ENCODE results near the gene FAM228B.

Gene FAM228B

DNA sequence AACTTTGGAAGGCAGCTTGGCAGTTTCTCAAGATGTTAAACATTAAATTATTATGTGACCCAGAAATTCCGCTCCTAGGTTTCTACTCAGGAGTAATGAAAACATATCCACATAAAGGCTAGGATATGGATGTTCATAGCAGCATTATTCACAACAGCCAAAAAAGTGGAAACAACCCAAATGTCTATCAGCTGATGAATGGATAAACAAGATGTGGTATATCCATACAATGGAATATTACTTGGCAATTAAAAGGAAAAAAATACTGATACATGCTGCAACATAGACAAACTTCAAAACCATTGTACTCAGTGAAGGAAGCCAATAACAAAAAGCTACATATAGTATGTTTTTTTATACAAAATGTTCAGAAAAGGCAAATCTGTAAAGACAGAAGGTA, 39.2 kb downstream of the FAM228B start:
- no peaks in the 10 kb centered on the region for H3K4me1 ChIP-seq (ENCODE audit: insufficient read depth, low read length)
- H3K27ac ChIP-seq (ENCODE audit: low read depth, low read length): no peak overlapping the region
- peaks cover 11% of the 10 kb centered on the region for H3K36me3 ChIP-seq (ENCODE audit: insufficient read depth, low read length)
- H3K9me3 ChIP-seq (ENCODE audit: low read length): no peaks in the 10 kb centered on the region
- H3K27me3 ChIP-seq (ENCODE audit: control insufficient read depth in 1 of 2, insufficient read depth in 2 of 2, low read length in 2 of 2): no peaks in the 10 kb centered on the region
- no peak overlapping the region for H3K4me3 ChIP-seq (ENCODE audit: low read depth in 1 of 2, low read length in 2 of 2)
- no peak overlapping the region for H3K9ac ChIP-seq (ENCODE audit: low read length)

DNA sequence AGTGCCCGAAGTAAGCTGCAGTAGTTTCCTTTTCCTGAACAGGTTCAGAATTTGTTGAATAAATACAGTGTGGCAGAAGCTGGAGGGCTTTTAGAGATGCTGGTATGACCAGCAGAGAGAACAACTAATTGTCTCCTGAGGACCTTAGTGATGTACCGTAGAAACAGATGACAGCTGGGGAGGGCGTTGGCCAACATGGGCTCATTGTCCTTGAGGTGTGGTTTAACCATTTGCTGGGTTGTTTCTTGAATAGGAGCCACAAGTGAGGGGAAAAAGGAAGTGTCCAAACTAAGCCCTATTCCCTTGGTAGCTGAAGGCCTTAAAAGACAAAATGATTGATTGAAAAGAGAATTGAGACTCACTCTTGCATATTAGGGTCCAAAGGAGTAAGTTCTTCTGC, 39.9 kb downstream of the FAM228B start:
- Histone ChIP-seq H3K4me1 (ENCODE audit: insufficient read depth, low read length) (no peaks in the 10 kb centered on the region), H3K27ac (ENCODE audit: low read depth, low read length) (no peak overlapping the region), H3K27me3 (ENCODE audit: control insufficient read depth in 1 of 2, insufficient read depth in 2 of 2, low read length in 2 of 2) (no peaks in the 10 kb centered on the region), H3K4me3 (ENCODE audit: low read depth in 1 of 2, low read length in 2 of 2) (no peak overlapping the region), H3K9ac (ENCODE audit: low read length) (no peak overlapping the region), H3K36me3 (ENCODE audit: insufficient read depth, low read length) (peaks cover 9% of the 10 kb centered on the region), H3K9me3 (ENCODE audit: low read length) (no peaks in the 10 kb centered on the region)

DNA sequence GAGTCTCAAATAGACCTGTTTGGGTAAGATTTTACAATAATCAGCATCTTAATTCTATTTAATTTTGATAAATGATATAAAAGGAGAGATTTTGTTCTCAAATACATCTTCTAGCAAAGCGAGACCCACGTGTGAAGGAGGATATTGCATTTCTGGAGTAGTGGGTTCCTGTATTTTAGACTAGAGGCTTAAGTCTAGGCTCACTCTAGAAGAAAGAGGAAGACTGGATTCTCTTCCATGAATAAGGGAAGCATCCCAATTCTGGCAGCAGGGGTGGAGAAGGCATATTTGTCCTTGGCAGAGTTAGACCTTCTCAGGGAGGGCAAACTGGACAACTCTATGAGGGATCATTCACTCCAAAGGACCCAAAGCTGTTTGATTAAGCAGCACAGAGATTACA, 40.3 kb downstream of the FAM228B start:
- no peaks in the 10 kb centered on the region for H3K27me3 ChIP-seq (ENCODE audit: control insufficient read depth in 1 of 2, insufficient read depth in 2 of 2, low read length in 2 of 2)
- H3K4me1 ChIP-seq (ENCODE audit: insufficient read depth, low read length): no peaks in the 10 kb centered on the region
- H3K9me3 ChIP-seq (ENCODE audit: low read length): no peaks in the 10 kb centered on the region
- no peak overlapping the region for H3K9ac ChIP-seq (ENCODE audit: low read length)
- H3K4me3 ChIP-seq (ENCODE audit: low read depth in 1 of 2, low read length in 2 of 2): no peak overlapping the region
- no peak overlapping the region for H3K27ac ChIP-seq (ENCODE audit: low read depth, low read length)
- H3K36me3 ChIP-seq (ENCODE audit: insufficient read depth, low read length): peaks cover 5% of the 10 kb centered on the region

DNA sequence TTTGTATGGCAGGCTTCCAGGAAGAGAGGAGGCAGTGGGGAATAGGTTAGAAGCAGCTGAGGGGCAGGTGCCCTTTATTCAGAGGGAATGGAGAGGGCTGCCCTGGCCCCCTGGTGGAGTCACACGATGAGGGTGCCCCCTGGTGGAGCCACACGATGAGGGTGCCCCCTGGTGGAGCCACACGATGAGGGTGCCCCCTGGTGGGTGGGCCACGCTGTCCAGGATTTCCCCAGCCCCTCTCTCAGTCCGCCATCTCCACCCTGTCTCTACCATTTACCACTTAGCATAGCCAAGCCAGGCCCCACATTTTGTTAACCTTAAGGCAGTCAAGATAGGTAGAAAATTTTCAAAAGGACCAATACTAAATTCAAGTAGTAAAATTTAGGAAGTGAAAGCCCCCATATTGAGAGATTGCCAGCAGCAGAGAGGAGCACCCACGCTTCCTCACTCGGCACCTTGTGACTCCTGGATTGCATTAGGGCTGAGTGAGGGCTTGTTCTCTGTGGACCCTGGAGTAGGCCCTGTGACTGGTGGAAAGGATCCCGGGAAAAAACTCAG, 41.2 kb downstream of the FAM228B start:
- Histone ChIP-seq H3K4me3 (ENCODE audit: low read depth in 1 of 2, low read length in 2 of 2) (no peak overlapping the region), H3K4me1 (ENCODE audit: insufficient read depth, low read length) (no peaks in the 10 kb centered on the region), H3K9me3 (ENCODE audit: low read length) (no peaks in the 10 kb centered on the region), H3K36me3 (ENCODE audit: insufficient read depth, low read length) (peaks cover 3% of the 10 kb centered on the region), H3K9ac (ENCODE audit: low read length) (no peak overlapping the region), H3K27me3 (ENCODE audit: control insufficient read depth in 1 of 2, insufficient read depth in 2 of 2, low read length in 2 of 2) (no peaks in the 10 kb centered on the region), H3K27ac (ENCODE audit: low read depth, low read length) (no peak overlapping the region)

DNA sequence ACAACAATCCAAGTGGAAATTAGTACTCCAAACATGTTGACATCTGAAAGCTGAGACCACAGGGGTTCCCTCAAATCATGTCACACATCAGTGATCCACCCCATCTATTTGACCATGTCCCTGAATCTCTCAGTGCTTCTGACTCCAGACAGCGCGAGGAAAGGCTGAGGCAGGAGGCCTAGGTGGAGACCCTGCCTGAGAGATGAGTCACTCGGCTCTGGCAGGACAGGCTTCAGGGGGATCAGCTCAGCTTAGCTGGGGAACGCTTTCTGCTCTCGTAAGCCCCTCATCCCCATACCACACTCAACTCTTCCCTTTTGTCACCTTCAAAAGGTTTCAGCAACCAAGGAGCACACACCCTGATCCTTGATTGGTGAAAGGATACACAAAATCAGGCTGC, 45.8 kb downstream of the FAM228B start:
- H3K9ac ChIP-seq (ENCODE audit: low read length): no peak overlapping the region
- H3K4me3 ChIP-seq (ENCODE audit: low read depth in 1 of 2, low read length in 2 of 2): no peak overlapping the region
- no peaks in the 10 kb centered on the region for H3K36me3 ChIP-seq (ENCODE audit: insufficient read depth, low read length)
- no peaks in the 10 kb centered on the region for H3K27me3 ChIP-seq (ENCODE audit: control insufficient read depth in 1 of 2, insufficient read depth in 2 of 2, low read length in 2 of 2)
- H3K4me1 ChIP-seq (ENCODE audit: insufficient read depth, low read length): no peaks in the 10 kb centered on the region
- no peak overlapping the region for H3K27ac ChIP-seq (ENCODE audit: low read depth, low read length)
- H3K9me3 ChIP-seq (ENCODE audit: low read length): no peaks in the 10 kb centered on the region

DNA sequence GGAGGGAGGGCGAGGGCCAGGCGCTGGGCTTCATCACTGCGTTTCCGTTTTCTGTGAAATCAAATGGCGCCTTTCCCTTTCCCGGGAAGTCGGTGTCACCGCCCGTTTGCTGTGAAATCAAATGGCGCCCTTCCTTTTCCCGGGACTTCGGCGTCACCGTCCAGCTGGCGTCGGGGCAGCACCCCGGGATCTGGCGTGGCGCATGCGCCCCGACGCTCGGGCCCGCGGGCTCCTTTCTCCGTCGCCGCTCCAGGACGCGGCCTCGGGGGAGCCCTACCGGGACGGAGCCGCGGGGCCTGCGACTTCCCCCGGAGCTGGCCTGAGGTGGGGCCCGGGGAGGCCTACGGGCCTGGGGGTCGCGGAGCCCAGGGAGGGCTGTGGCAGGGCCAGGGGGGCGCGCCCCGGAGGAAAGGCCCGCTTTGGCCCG, 51.6 kb downstream of the FAM228B start, which contains the start of gene FAM228A:
Gene FAM228A (plus strand): TSS at position 203 of the 427 bp plus-strand sequence. CDS start 428 bp downstream, outside the sequence.
- no peaks in the 10 kb centered on the region for H3K9me3 ChIP-seq (ENCODE audit: low read length)
- no peak within 1 kb of the TSS for H3K9ac ChIP-seq (ENCODE audit: low read length)
- no peak within 1 kb of the TSS for H3K4me3 ChIP-seq (ENCODE audit: low read depth in 1 of 2, low read length in 2 of 2)
- H3K27me3 ChIP-seq (ENCODE audit: control insufficient read depth in 1 of 2, insufficient read depth in 2 of 2, low read length in 2 of 2): peaks cover 0 to 9% of the 10 kb centered on the region in 2 donors
- H3K4me1 ChIP-seq (ENCODE audit: insufficient read depth, low read length): no peaks in the 10 kb centered on the region
- no peaks in the 10 kb centered on the region for H3K36me3 ChIP-seq (ENCODE audit: insufficient read depth, low read length)
- no peak within 1 kb of the TSS for H3K27ac ChIP-seq (ENCODE audit: low read depth, low read length)

DNA sequence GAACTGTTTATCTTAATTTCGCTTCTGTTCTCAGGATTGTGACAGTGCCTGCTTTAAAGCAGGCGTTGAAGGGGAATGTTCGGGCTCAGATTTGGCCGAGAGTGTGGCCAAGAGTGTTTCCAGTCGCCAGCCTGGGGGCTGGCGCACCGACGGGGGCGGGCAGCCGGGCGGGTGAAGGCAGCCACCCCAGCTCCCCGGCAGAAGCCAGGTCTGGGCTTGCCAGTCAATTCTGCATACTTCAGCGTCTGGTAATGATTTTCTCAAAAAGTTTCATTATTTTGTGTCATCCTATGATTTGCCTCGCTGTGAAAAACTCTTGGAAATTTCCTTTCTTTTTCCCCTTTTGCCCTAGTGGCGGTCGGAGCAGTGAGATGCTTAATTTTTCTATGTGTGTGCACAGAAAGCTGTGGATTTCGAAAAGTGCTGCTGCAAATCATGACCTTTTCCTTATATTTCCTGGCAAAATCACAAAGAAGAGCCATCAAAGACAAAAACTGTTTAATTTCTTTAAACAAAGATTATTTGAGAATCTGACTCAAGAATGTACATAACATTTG, 52.4 kb downstream of the FAM228B start:
- peaks cover 0 to 9% of the 10 kb centered on the region in 2 donors for H3K27me3 ChIP-seq (ENCODE audit: control insufficient read depth in 1 of 2, insufficient read depth in 2 of 2, low read length in 2 of 2)
- no peaks in the 10 kb centered on the region for H3K36me3 ChIP-seq (ENCODE audit: insufficient read depth, low read length)
- no peak overlapping the region for H3K9ac ChIP-seq (ENCODE audit: low read length)
- no peak overlapping the region for H3K27ac ChIP-seq (ENCODE audit: low read depth, low read length)
- no peak overlapping the region for H3K4me3 ChIP-seq (ENCODE audit: low read depth in 1 of 2, low read length in 2 of 2)
- H3K9me3 ChIP-seq (ENCODE audit: low read length): no peaks in the 10 kb centered on the region
- no peaks in the 10 kb centered on the region for H3K4me1 ChIP-seq (ENCODE audit: insufficient read depth, low read length)

DNA sequence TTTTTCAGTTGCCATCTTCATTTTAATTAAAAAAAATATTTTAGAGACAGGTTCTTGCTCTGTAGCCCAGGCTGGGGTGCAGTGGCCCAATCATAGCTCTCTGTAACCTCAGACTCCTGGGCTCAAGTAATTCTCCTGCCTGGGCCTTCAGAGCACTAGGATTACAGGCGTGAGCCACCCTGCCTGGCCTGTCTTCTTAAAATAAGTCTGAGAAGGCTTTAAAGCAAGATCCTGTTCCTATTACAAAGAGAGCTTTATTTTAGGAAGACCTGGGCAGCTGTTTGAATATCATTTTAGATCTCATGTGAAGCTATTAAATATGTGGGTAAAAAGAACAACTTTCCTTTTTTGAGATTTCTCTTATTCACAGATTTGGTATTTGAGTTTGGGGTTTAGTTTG, 53.1 kb downstream of the FAM228B start:
- H3K4me3 ChIP-seq (ENCODE audit: low read depth in 1 of 2, low read length in 2 of 2): no peak overlapping the region
- no peaks in the 10 kb centered on the region for H3K9me3 ChIP-seq (ENCODE audit: low read length)
- H3K36me3 ChIP-seq (ENCODE audit: insufficient read depth, low read length): no peaks in the 10 kb centered on the region
- no peaks in the 10 kb centered on the region for H3K4me1 ChIP-seq (ENCODE audit: insufficient read depth, low read length)
- H3K9ac ChIP-seq (ENCODE audit: low read length): no peak overlapping the region
- no peak overlapping the region for H3K27ac ChIP-seq (ENCODE audit: low read depth, low read length)
- peaks cover 0 to 9% of the 10 kb centered on the region in 2 donors for H3K27me3 ChIP-seq (ENCODE audit: control insufficient read depth in 1 of 2, insufficient read depth in 2 of 2, low read length in 2 of 2)

DNA sequence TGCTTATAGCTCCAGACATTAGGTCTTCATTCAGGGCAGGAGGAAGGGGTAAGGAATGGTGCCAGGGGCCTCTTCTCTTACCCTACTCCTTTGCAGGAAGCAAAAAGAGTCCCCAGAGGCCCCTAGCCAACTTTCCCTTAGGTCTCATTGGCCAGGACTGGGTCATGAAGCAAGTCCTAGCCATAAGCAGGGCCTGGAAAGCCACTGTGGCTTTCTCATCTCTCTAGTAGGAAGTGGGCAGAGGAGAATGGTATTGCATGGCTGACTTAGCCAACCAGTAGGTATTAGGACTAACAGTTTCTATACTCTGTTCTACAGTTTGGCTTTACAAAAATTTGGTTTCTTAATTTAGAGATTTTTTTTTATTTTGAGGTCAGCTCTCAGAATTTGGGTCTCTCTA, 56.4 kb downstream of the FAM228B start:
- H3K4me1 ChIP-seq (ENCODE audit: insufficient read depth, low read length): no peaks in the 10 kb centered on the region
- no peaks in the 10 kb centered on the region for H3K9me3 ChIP-seq (ENCODE audit: low read length)
- no peak overlapping the region for H3K27ac ChIP-seq (ENCODE audit: low read depth, low read length)
- peaks cover 0 to 6% of the 10 kb centered on the region in 2 donors for H3K27me3 ChIP-seq (ENCODE audit: control insufficient read depth in 1 of 2, insufficient read depth in 2 of 2, low read length in 2 of 2)
- H3K9ac ChIP-seq (ENCODE audit: low read length): no peak overlapping the region
- no peaks in the 10 kb centered on the region for H3K36me3 ChIP-seq (ENCODE audit: insufficient read depth, low read length)
- no peak overlapping the region for H3K4me3 ChIP-seq (ENCODE audit: low read depth in 1 of 2, low read length in 2 of 2)

DNA sequence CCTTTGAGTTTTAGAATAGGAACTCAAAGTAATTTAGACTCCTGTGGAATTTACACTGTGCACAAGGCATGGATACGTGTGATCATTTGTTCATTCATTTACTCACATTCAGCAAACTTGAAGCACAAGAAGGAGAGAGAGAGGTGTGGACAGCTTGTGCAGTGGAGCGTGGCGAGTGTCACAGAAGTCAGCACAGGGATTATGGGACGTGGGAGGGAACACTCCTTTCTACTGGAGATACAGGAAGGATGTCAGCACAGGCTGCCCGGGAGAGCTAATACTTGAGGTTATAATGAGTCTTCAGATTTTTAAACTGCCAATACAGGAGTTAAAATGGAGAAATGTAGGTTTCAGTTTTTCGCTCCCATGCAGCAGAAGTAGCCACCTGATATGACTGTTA, 58.6 kb downstream of the FAM228B start:
- H3K9me3 ChIP-seq (ENCODE audit: low read length): no peaks in the 10 kb centered on the region
- H3K9ac ChIP-seq (ENCODE audit: low read length): no peak overlapping the region
- no peak overlapping the region for H3K27ac ChIP-seq (ENCODE audit: low read depth, low read length)
- H3K36me3 ChIP-seq (ENCODE audit: insufficient read depth, low read length): no peaks in the 10 kb centered on the region
- H3K27me3 ChIP-seq (ENCODE audit: control insufficient read depth in 1 of 2, insufficient read depth in 2 of 2, low read length in 2 of 2): no peaks in the 10 kb centered on the region
- no peak overlapping the region for H3K4me3 ChIP-seq (ENCODE audit: low read depth in 1 of 2, low read length in 2 of 2)
- H3K4me1 ChIP-seq (ENCODE audit: insufficient read depth, low read length): no peaks in the 10 kb centered on the region

DNA sequence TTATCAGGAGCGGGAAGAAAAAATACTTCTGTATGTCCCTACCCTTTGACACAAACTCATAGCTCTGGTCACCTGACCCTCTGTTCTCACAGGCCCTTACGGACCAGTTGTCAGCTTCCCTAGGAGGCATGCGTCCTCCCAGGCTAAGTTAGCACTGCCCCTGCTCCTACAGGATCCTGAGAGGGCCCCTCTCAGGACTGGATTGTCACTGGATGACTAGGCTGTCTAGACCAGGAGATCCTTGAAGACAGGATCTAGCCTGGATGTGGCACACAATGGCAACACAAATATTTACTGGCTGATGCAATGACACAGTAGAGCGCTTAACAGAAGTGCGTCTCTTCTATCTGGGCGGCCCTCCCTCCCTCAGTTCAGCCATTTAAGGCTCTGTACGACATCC, 59.2 kb downstream of the FAM228B start:
- Histone ChIP-seq H3K27ac (ENCODE audit: low read depth, low read length) (no peak overlapping the region), H3K36me3 (ENCODE audit: insufficient read depth, low read length) (no peaks in the 10 kb centered on the region), H3K4me3 (ENCODE audit: low read depth in 1 of 2, low read length in 2 of 2) (no peak overlapping the region), H3K4me1 (ENCODE audit: insufficient read depth, low read length) (no peaks in the 10 kb centered on the region), H3K9me3 (ENCODE audit: low read length) (no peaks in the 10 kb centered on the region), H3K9ac (ENCODE audit: low read length) (no peak overlapping the region), H3K27me3 (ENCODE audit: control insufficient read depth in 1 of 2, insufficient read depth in 2 of 2, low read length in 2 of 2) (no peaks in the 10 kb centered on the region)

DNA sequence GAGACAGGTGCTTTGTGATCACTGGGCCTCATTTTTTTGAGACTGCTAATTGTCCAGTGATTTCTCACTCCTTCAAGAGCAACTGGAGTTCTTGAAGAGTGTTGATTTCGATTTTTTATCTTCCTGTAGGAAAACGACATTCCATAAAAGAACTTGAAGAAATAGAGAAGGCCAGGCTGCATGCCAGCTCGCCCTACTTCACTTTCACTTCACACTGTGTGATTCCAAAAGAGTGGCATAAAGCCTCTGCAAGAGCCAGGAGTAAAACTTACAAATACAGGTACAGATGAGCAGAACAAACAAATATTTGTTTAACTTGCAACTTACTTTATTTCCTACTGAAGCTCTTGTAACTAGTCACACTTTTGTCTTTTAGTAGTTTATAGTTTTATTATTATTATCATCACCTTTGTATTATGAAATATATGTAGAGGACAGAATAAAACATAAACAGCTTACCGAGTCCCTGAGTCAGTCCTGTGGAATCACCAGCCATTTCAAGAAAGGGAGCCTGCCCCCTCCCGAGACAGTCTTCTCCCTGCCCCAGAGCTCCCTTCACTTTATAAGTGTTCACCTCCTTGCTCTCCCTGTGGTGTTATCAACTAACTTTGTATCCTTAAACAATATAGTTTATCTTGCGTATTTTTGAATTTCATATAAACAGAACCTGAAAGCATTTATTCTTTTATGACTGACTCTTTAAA, 60.2 kb downstream of the FAM228B start:
- Histone ChIP-seq H3K4me1 (ENCODE audit: insufficient read depth, low read length) (no peaks in the 10 kb centered on the region), H3K4me3 (ENCODE audit: low read depth in 1 of 2, low read length in 2 of 2) (no peak overlapping the region), H3K9me3 (ENCODE audit: low read length) (no peaks in the 10 kb centered on the region)

More for the DNA sequence above, 60.2 kb downstream of the FAM228B start:
- H3K27ac ChIP-seq (ENCODE audit: low read depth, low read length): no peak overlapping the region
- H3K36me3 ChIP-seq (ENCODE audit: insufficient read depth, low read length): no peaks in the 10 kb centered on the region
- no peaks in the 10 kb centered on the region for H3K27me3 ChIP-seq (ENCODE audit: control insufficient read depth in 1 of 2, insufficient read depth in 2 of 2, low read length in 2 of 2)
- H3K9ac ChIP-seq (ENCODE audit: low read length): no peak overlapping the region
